ENCODE results near the gene MAPK6. TPM values are rescaled to one million over a fixed set of nuclear protein-coding genes. Genes with fewer than 3 reads are reported as not detected.

MAPK6 gene
- total and polyA plus RNA-seq, 2 of the 8 experiments (the other 6 are each of a cell fraction or from before 2014, with no cell fraction given) = 22.6 to 108 TPM

- Histone ChIP-seq H3K27ac (ENCODE audit: low read depth, low read length) (no peak overlapping the region), H3K9ac (replicated peaks in 1 of 4; ENCODE audit: extremely low read depth in 1 of 4, low read depth in 3 of 4, low read length in 3 of 4) (0 out of 7 replicates have a peak overlapping the region, but pooled peaks of 1 of the 4 experiments have one; percentile 39), H3K79me1 (ENCODE audit: low read depth, low read length) (no peaks in the 10 kb centered on the region), H3K56ac (replicated peaks; ENCODE audit: insufficient read length, low read depth, low read length) (no peak overlapping the region), H3K27me3 (replicated peaks in 1 of 4; ENCODE audit: control insufficient read depth in 3 of 4, extremely low read depth in 1 of 4, insufficient read depth in 3 of 4, low read length in 3 of 4) (peaks cover 0 to 14% (median 6%) of the 10 kb centered on the region in 4 experiments; a peak in 5 of 7 replicates), H2BK120ac (replicated peaks; ENCODE audit: low read depth, low read length) (no peak overlapping the region), H3K79me2 (ENCODE audit: control insufficient read depth in 1 of 2, insufficient read depth in 2 of 2, low read length in 2 of 2) (no peaks in the 10 kb centered on the region), H2AK5ac (ENCODE audit: low read depth, low read length) (no peak overlapping the region), H3K14ac (ENCODE audit: insufficient read length) (no peak overlapping the region), H2BK5ac (ENCODE audit: low read depth, low read length) (no peak overlapping the region), H3K4me2 (ENCODE audit: insufficient read depth in 1 of 2, low read depth in 2 of 2, low read length in 2 of 2) (peak overlapping the region; percentile 25 to 46; a peak in 2 of 4 replicates), H4K5ac (ENCODE audit: insufficient read length, low read depth, low read length) (no peak overlapping the region), H3K9me3 (ENCODE audit: insufficient read depth in 2 of 2, low read depth in 1 of 2, low read length in 1 of 2) (no peaks in the 10 kb centered on the region; a peak in 1 of 4 replicates), H2AFZ (ENCODE audit: low read length) (peak overlapping the region; percentile 15; the same call in 1 of the 2 replicates), H4K91ac (replicated peaks; ENCODE audit: insufficient read length, low read length) (no peak overlapping the region), H2BK15ac (ENCODE audit: low read length) (no peak overlapping the region), H2BK20ac (ENCODE audit: low read length) (no peak overlapping the region), H3K4me3 (ENCODE audit: extremely low read depth in 1 of 4, insufficient read depth in 2 of 4, low read depth in 3 of 4, low read length in 4 of 4) (peak overlapping the region in 1 of 4 experiments; percentile 44; a peak in 2 of 8 replicates), H3K18ac (ENCODE audit: extremely low read depth, low read length) (no peak overlapping the region), H4K8ac (ENCODE audit: extremely low read depth, insufficient read depth, low read length) (peak overlapping the region; percentile 95), H3K4ac (replicated peaks; ENCODE audit: insufficient read length, low read depth, low read length) (no peak overlapping the region), H2BK12ac (ENCODE audit: low read depth, low read length) (no peak overlapping the region), H3K4me1 (replicated peaks in 1 of 4; ENCODE audit: control insufficient read depth in 3 of 4, insufficient read depth in 4 of 4, low read length in 3 of 4) (0 out of 7 replicates have a peak, but pooled peaks cover 0 to 2% (median 0%) of the 10 kb centered on the region in 4 experiments), H4K20me1 (replicated peaks in 1 of 2; ENCODE audit: control insufficient read depth in 1 of 2, insufficient read depth in 2 of 2, low read length in 2 of 2) (no peaks in the 10 kb centered on the region), H3K23ac (ENCODE audit: insufficient read length) (no peak overlapping the region), H3K36me3 (ENCODE audit: control insufficient read depth in 2 of 4, insufficient read depth in 4 of 4, low read length in 3 of 4) (no peaks in the 10 kb centered on the region), H3K23me2 (ENCODE audit: low read depth, low read length) (no peaks in the 10 kb centered on the region)
- 95% methylated on average over 25 of the region's 32 CpGs; no CpG with 5 or more reads in 1 of the 2 experiments for WGBS, 2 experiments (ENCODE audit: extremely low coverage in 1 of 2, insufficient coverage in 1 of 2, insufficient read length in 1 of 2, insufficient replicate concordance in 2 of 2, low coverage in 1 of 2, low lambda C conversion rate in 2 of 2, missing lambda C conversion rate in 1 of 2)
- DNase-seq (ENCODE audit: low read depth in 1 of 2, low spot score in 2 of 2) (no peak), FAIRE-seq (no peak)
- TF ChIP-seq POLR2AphosphoS5 (IDR thresholded peaks at IDR 0.05; ENCODE audit: low read depth, low read length) = no peak
- TF ChIP-seq CTCF (IDR thresholded peaks at IDR 0.05; ENCODE audit: control extremely low read depth in 1 of 3, insufficient read depth in 1 of 3, low read depth in 1 of 3, low read length in 3 of 3) = no peak
- peak; percentile 28 for TF ChIP-seq ASH2L (IDR thresholded peaks at IDR 0.05; ENCODE audit: low read length)
- no peak for TF ChIP-seq CHD1 (IDR thresholded peaks at IDR 0.05; ENCODE audit: low read depth, low read length)
- no peak for TF ChIP-seq SIN3A (conservative IDR thresholded peaks at IDR 0.05 in 1 of 2, IDR thresholded peaks at IDR 0.05 in 1 of 2; ENCODE audit: low read depth in 1 of 2, low read length in 2 of 2)
- no peak for TF ChIP-seq PHF8 (conservative IDR thresholded peaks at IDR 0.05; ENCODE audit: low read depth, low read length)
- CTCF ChIA-PET (ENCODE audit: partially characterized antibody) = interaction anchor here (0.6 to 2.0 kb wide), 5 partner anchors 24 to 116 kb away, joined by 3 to 9 read pairs (median 5); no protein-coding TSS in a partner anchor
- POLR2A ChIA-PET (ENCODE audit: partially characterized antibody) = interaction anchor here (0.8 to 1.6 kb wide), 4 partner anchors 9 to 92 kb away, joined by 3 read pairs; partner anchors contain the start of gene MAPK6
Measured at GRCh38 chr15:52111517-52112202, 92.6 kb downstream of the MAPK6 start.

Data from H1 (cell line).